CD4-positive, alpha-beta T cell treated with Interferon gamma for 1 hour (primary cell): ENCODE results near the gene CPNE6.

Experiments
- DNase-seq: peaks from one replicate; pipeline ENCODE4 v3.0.0-alpha.2; 2020

Gene CPNE6

GRCh38 chr14:24070285-24071143, 848 bp upstream of the CPNE6 start:
- no peak for DNase-seq

GRCh38 chr14:24071836-24072430, 571 bp downstream of the CPNE6 start:
- DNase-seq = no peak

- no peak for DNase-seq
Measured at GRCh38 chr14:24072436-24072835, 1.1 kb downstream of the CPNE6 start.

GRCh38 chr14:24072881-24073877, 1.8 kb downstream of the CPNE6 start:
- DNase-seq = no peak

GRCh38 chr14:24074625-24075484, 3.5 kb downstream of the CPNE6 start:
- DNase-seq = no peak

- DNase-seq = no peak
Measured at GRCh38 chr14:24075485-24076301, 4.3 kb downstream of the CPNE6 start.

GRCh38 chr14:24076302-24076601, 4.9 kb downstream of the CPNE6 start:
- DNase-seq = no peak

- DNase-seq = no peak
Measured at GRCh38 chr14:24077086-24077485, 5.7 kb downstream of the CPNE6 start.

GRCh38 chr14:24078146-24078545, 6.8 kb downstream of the CPNE6 start:
- DNase-seq = no peak

GRCh38 chr14:24079491-24080141, 8.3 kb downstream of the CPNE6 start:
- DNase-seq = no peak

GRCh38 chr14:24080142-24080530, 8.8 kb downstream of the CPNE6 start:
- DNase-seq = no peak

GRCh38 chr14:24080888-24081738, 9.8 kb downstream of the CPNE6 start:
- peak; percentile 67 for DNase-seq

GRCh38 chr14:24081739-24082211, 10.4 kb downstream of the CPNE6 start:
- DNase-seq = no peak

- DNase-seq = no peak
Measured at GRCh38 chr14:24082411-24083080, 11.2 kb downstream of the CPNE6 start.

GRCh38 chr14:24083462-24083861, 12.1 kb downstream of the CPNE6 start:
- DNase-seq = no peak

GRCh38 chr14:24084440-24084839, 13.1 kb downstream of the CPNE6 start:
- no peak for DNase-seq

GRCh38 chr14:24085215-24085614, 13.9 kb downstream of the CPNE6 start:
- no peak for DNase-seq

GRCh38 chr14:24086193-24086955, 15.0 kb downstream of the CPNE6 start:
- no peak for DNase-seq
